ENCODE results near the gene FBH1.

GRCh38 chr10:5956146-5956936 is 66.3 kb downstream of the FBH1 start:
- TF ChIP-seq CTCF (IDR thresholded peaks at IDR 0.05) (no peak), SIN3A (IDR thresholded peaks at IDR 0.05; ENCODE audit: borderline replicate concordance, insufficient read depth, low read depth, low read length) (no peak), REST (IDR thresholded peaks at IDR 0.05; ENCODE audit: insufficient read depth in 1 of 2, low read depth in 2 of 2, low read length in 1 of 2) (no peak)
